Uterus (tissue), 2 donors: ENCODE data around the gene ATF5.
"Not testable (repeated sequence)": the region's sequence is repeated elsewhere in the genome, so short reads cannot be mapped to it uniquely, and the experiment has no call there.

Experiments used
- CTCF ChIP-seq, 4 experiments: fragments of 200-600 bp in 2 of 4; fragments of 450-650 bp in 2 of 4; sonication (generic) in 2 of 4; IDR thresholded peaks; one replicate each; pipeline ENCODE4 v1.5.1; 2016 to 2019; ENCODE audit warnings: antibody characterized with exemption in 4 of 4, mild to moderate bottlenecking in 2 of 4, moderate library complexity in 1 of 4
- POLR2A ChIP-seq, 2 donors: fragments of 450-650 bp; IDR thresholded peaks; one replicate each; pipeline ENCODE4 v1.6.1; 2016; ENCODE audit warnings: antibody characterized with exemption in 2 of 2, mild to moderate bottlenecking in 1 of 2, moderate library complexity in 1 of 2

- TF ChIP-seq POLR2A, CTCF (IDR thresholded peaks at IDR 0.05): not testable (repeated sequence)
These were observed 30.9 kb downstream of the ATF5 start for GRCh38 chr19:49959892-49960291.
